HEK293T (cell line): ENCODE measurements around the gene BCAR3.

Experiments used
- CTCF ChIA-PET: fragments of 350-600 bp; formaldehyde crosslinking; extraction: SDS; loops from one replicate; lab custom pipeline; 2021; ENCODE audit warnings: antibody characterized with exemption, inconsistent platforms; lab: Yijun Ruan, JAX
- POLR2A ChIA-PET: fragments of 350-600 bp; formaldehyde crosslinking; extraction: SDS; loops from one replicate; lab custom pipeline; 2020; ENCODE audit warnings: antibody characterized with exemption, inconsistent platforms; lab: Yijun Ruan, JAX
- DNase-seq: peaks from one replicate; pipeline ENCODE4 v3.0.0; 2012; ENCODE audit warnings: mixed read lengths; ENCODE audit errors: extremely low spot score
- ARNT ChIP-seq: fragments of 450-650 bp; IDR thresholded peaks from 2 replicates; pipeline ENCODE4 v1.6.1; 2017; ENCODE audit warnings: mild to moderate bottlenecking
- BHLHE40 ChIP-seq: fragments of 450-650 bp; IDR thresholded peaks from 2 replicates; pipeline ENCODE4 v1.6.1; 2016; ENCODE audit warnings: mild to moderate bottlenecking, moderate library complexity, borderline replicate concordance
- CTBP1 ChIP-seq: fragments of 450-650 bp; IDR thresholded peaks from 2 replicates; pipeline ENCODE4 v1.6.1; 2016; ENCODE audit warnings: borderline replicate concordance
- ELF4 ChIP-seq: fragments of 450-650 bp; IDR thresholded peaks from 2 replicates; pipeline ENCODE4 v1.6.1; 2017; ENCODE audit warnings: antibody characterized with exemption
- FOXA1 ChIP-seq: fragments of 450-650 bp; IDR thresholded peaks from 2 replicates; pipeline ENCODE4 v1.6.1; 2016; ENCODE audit warnings: mild to moderate bottlenecking
- FOXK2 ChIP-seq: fragments of 450-650 bp; IDR thresholded peaks from 2 replicates; pipeline ENCODE4 v1.6.1; 2016; ENCODE audit warnings: mild to moderate bottlenecking
- FOXM1 ChIP-seq: fragments of 450-650 bp; IDR thresholded peaks from 2 replicates; pipeline ENCODE4 v1.6.1; 2017; ENCODE audit warnings: mild to moderate bottlenecking, borderline replicate concordance
- HDGF ChIP-seq: fragments of 450-650 bp; IDR thresholded peaks from 2 replicates; pipeline ENCODE4 v1.6.1; 2017; ENCODE audit warnings: antibody characterized with exemption, borderline replicate concordance
- L3MBTL2 ChIP-seq: fragments of 450-650 bp; conservative IDR thresholded peaks from 2 replicates; pipeline ENCODE4 v1.6.1; 2016; ENCODE audit warnings: mild to moderate bottlenecking
- LEF1 ChIP-seq: fragments of 450-650 bp; IDR thresholded peaks from 2 replicates; pipeline ENCODE4 v1.6.1; 2017; ENCODE audit warnings: mild to moderate bottlenecking, borderline replicate concordance
- NFRKB ChIP-seq: fragments of 450-650 bp; IDR thresholded peaks from 2 replicates; pipeline ENCODE4 v1.6.1; 2016; ENCODE audit warnings: mild to moderate bottlenecking, moderate library complexity
- PKNOX1 ChIP-seq: fragments of 450-650 bp; IDR thresholded peaks from 2 replicates; pipeline ENCODE4 v1.6.1; 2016
- SP1 ChIP-seq: fragments of 450-650 bp; IDR thresholded peaks from 2 replicates; pipeline ENCODE4 v1.6.1; 2017
- SUZ12 ChIP-seq: fragments of 450-650 bp; IDR thresholded peaks from 2 replicates; pipeline ENCODE4 v1.6.1; 2016; ENCODE audit warnings: mild to moderate bottlenecking
- TARDBP ChIP-seq: fragments of 450-650 bp; IDR thresholded peaks from 2 replicates; pipeline ENCODE4 v1.6.1; 2016
- ZNF384 ChIP-seq: fragments of 450-650 bp; IDR thresholded peaks from 2 replicates; pipeline ENCODE4 v1.6.1; 2016

The BCAR3 gene

GRCh38 chr1:93629101-93630059 lies 52.3 kb downstream of the BCAR3 start:
- DNase-seq, result peak; percentile 77
- POLR2A ChIA-PET, result interaction anchor here (1.0 to 1.1 kb wide), 3 partner anchors 10 to 217 kb away, joined by 3 to 10 read pairs (median 5); no protein-coding TSS in a partner anchor
- CTCF ChIA-PET, result interaction anchor here (0.6 to 5.5 kb wide), 22 partner anchors 10 to 384 kb away, joined by 3 to 75 read pairs (median 4); no protein-coding TSS in a partner anchor
- TF ChIP-seq PKNOX1 (no peak), SUZ12 (no peak), ARNT (no peak), ZNF384 (no peak), CTBP1 (no peak), ELF4 (no peak), HDGF (no peak)

- no peak for DNase-seq
- TF ChIP-seq TARDBP (no peak), SP1 (no peak), HDGF (no peak), ZNF384 (no peak), SUZ12 (no peak)
- ChIA-PET POLR2A (interaction anchor here (1.1 kb wide), 2 partner anchors 10 to 217 kb away, joined by 3 to 10 read pairs; no protein-coding TSS in a partner anchor), CTCF (interaction anchor here (0.7 to 5.5 kb wide), 14 partner anchors 9 to 324 kb away, joined by 3 to 75 read pairs (median 6); no protein-coding TSS in a partner anchor)
Measured at GRCh38 chr1:93628681-93629080, 53.0 kb downstream of the BCAR3 start.

- ChIA-PET POLR2A (interaction anchor here (1.5 kb wide), 1 partner anchor 220 kb away, joined by 6 read pairs; no protein-coding TSS in a partner anchor), CTCF (interaction anchor here (0.5 to 1.1 kb wide), 4 partner anchors 188 to 321 kb away, joined by 3 to 4 read pairs (median 3); no protein-coding TSS in a partner anchor)
- no peak for DNase-seq
- TF ChIP-seq SUZ12, result no peak
- TF ChIP-seq ELF4, result no peak
- TF ChIP-seq FOXK2, result no peak
- TF ChIP-seq ARNT, result no peak
Measured at GRCh38 chr1:93625582-93626327, 55.9 kb downstream of the BCAR3 start.

GRCh38 chr1:93623875-93624274 lies 57.8 kb downstream of the BCAR3 start:
- ChIA-PET CTCF (interaction anchor here (0.6 to 1.0 kb wide), 2 partner anchors 44 to 190 kb away, joined by 3 read pairs; no protein-coding TSS in a partner anchor), POLR2A (interaction anchor here (0.9 kb wide), 1 partner anchor 156 kb away, joined by 3 read pairs; no protein-coding TSS in a partner anchor)
- no peak for DNase-seq
- TF ChIP-seq ARNT, result no peak
- TF ChIP-seq PKNOX1, result no peak
- no peak for TF ChIP-seq TARDBP
- no peak for TF ChIP-seq CTBP1
- TF ChIP-seq FOXM1, result no peak
- no peak for TF ChIP-seq SP1
- TF ChIP-seq NFRKB, result no peak
- TF ChIP-seq ZNF384, result no peak
- no peak for TF ChIP-seq SUZ12
- TF ChIP-seq BHLHE40, result no peak
- TF ChIP-seq LEF1, result no peak
- TF ChIP-seq FOXA1, result no peak
- no peak for TF ChIP-seq ELF4
- no peak for TF ChIP-seq L3MBTL2
- no peak for TF ChIP-seq FOXK2
- TF ChIP-seq HDGF, result no peak

GRCh38 chr1:93623436-93623835 lies 58.2 kb downstream of the BCAR3 start:
- TF ChIP-seq FOXM1, result no peak
- no peak for TF ChIP-seq HDGF
- no peak for TF ChIP-seq TARDBP
- no peak for TF ChIP-seq L3MBTL2
- TF ChIP-seq ELF4, result no peak
- no peak for TF ChIP-seq ZNF384
- TF ChIP-seq SUZ12, result no peak
- CTCF ChIA-PET, result interaction anchor here (1.0 kb wide), 1 partner anchor 191 kb away, joined by 3 read pairs; no protein-coding TSS in a partner anchor
- no peak for DNase-seq
- POLR2A ChIA-PET, result interaction anchor here (0.9 kb wide), 1 partner anchor 156 kb away, joined by 3 read pairs; no protein-coding TSS in a partner anchor

GRCh38 chr1:93621246-93621645 lies 60.4 kb downstream of the BCAR3 start:
- no peak for DNase-seq
- ChIA-PET CTCF (no interaction called here), POLR2A (no interaction called here)
- TF ChIP-seq CTBP1, result no peak
- TF ChIP-seq SP1, result no peak
- no peak for TF ChIP-seq LEF1
- no peak for TF ChIP-seq L3MBTL2
- TF ChIP-seq PKNOX1, result no peak
- no peak for TF ChIP-seq FOXA1
- no peak for TF ChIP-seq FOXM1
- no peak for TF ChIP-seq SUZ12
- TF ChIP-seq ZNF384, result no peak
- no peak for TF ChIP-seq FOXK2
- TF ChIP-seq ELF4, result no peak
- TF ChIP-seq TARDBP, result no peak
- no peak for TF ChIP-seq HDGF
- TF ChIP-seq ARNT, result no peak
